ENCODE data around the gene AHSA1.
A peak's percentile ranks its signal among the peaks of the same experiment; 100 is the strongest.

The AHSA1 gene

DNA sequence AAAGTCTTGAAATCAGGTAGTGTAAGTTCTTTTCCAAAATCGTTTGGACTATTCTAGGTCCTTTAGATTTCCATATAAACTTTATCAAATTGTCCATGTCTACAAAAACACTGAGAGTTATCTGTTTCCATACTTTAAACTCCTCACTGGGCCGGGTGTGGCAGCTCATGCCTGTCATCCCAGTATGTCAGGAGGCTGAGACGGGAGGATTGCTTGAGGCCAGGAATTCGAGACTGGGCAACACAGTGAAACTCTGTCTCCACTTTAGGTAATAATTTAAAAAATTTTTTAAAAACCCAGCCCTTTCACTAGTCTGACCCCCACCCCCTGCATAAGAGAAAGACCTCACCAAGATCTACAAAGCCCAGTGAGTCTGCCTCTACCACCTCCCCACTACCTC, 47.1 kb downstream of the AHSA1 start:
- H3K27ac ChIP-seq: no peak overlapping the region
- no peak for DNase-seq (ENCODE audit: low read depth, low spot score)

DNA sequence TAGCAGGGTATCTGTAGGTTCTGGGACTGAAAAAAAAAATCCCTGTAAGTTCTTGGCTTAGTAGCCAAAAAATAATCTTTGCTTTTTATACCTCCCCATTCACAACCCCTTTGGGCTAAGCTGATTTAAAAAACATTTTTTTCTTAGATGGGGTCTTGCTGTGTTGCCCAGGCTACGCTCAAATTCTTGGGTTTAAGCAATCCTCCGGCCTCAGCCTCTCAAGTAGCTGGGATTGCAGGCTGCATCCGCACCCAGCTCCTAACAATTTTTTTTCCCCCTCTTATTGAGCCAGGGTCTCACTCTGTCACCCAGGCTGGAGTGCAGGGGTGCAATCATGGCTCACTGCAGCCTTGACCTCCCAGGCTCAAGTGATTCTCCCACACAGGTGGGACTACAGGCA, 49.9 kb downstream of the AHSA1 start:
- DNase-seq (ENCODE audit: low read depth, low spot score): no peak
- H3K27ac ChIP-seq: peak overlapping the region; percentile 46

DNA sequence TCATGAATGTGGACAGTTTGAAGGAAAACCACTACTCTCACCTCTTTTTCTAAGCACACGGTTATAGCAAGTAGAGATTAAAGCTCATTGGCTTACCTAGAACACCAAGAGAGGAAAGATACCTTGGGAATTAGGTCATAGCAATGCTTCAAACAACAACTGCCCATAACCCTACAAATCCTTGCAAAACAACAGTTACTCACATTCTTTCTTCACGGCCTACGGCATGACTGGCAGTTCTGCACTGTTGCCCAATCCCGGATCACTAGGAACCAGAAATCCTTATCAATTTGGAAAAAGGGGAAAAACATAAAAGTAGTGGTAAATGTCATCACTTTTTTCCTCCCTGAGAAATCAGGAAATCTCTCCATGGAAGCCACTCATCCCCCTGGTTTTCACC, 50.4 kb downstream of the AHSA1 start:
- H3K27ac ChIP-seq: peak overlapping the region; percentile 46
- DNase-seq (ENCODE audit: low read depth, low spot score): peak; percentile 27

DNA sequence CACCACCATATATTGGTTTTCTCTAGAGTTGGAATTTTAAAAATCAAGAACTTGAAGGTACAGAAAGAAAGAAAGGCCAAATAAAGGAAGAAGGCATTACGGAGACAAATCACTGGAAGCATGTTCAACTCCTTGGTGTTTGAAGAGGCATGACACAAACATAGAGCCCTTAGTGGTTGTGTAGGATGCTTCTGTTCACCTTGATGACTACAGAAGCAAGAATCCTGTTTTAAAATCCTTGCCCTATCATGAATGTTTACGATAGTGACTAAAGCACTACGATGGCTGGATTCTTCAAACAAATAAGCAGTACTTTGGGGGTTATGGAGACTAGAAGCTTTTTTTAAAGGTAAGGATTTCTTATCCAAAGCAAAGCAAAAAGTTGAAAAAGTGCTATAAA, 51.0 kb downstream of the AHSA1 start:
- DNase-seq (ENCODE audit: low read depth, low spot score): no peak
- H3K27ac ChIP-seq: peak overlapping the region; percentile 46

DNA sequence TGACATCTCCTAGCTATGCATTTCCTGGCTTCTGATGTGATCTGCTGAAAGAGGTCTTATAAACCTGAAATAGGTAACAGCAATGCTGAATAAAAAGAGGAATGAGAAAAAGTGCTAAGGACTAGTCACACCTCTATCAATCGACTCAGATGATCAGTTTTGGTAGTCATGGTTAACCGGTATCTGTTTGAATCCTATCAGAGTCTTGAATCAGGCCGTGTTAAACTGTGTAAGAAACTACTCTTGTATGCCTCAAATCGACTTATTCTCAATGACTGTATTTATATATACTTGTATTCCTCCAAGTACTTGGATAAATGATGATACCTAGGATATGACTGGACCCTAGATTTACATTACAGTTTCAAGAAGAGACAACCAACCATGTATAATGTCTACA, 51.5 kb downstream of the AHSA1 start:
- peak overlapping the region; percentile 46 for H3K27ac ChIP-seq
- DNase-seq (ENCODE audit: low read depth, low spot score): no peak

DNA sequence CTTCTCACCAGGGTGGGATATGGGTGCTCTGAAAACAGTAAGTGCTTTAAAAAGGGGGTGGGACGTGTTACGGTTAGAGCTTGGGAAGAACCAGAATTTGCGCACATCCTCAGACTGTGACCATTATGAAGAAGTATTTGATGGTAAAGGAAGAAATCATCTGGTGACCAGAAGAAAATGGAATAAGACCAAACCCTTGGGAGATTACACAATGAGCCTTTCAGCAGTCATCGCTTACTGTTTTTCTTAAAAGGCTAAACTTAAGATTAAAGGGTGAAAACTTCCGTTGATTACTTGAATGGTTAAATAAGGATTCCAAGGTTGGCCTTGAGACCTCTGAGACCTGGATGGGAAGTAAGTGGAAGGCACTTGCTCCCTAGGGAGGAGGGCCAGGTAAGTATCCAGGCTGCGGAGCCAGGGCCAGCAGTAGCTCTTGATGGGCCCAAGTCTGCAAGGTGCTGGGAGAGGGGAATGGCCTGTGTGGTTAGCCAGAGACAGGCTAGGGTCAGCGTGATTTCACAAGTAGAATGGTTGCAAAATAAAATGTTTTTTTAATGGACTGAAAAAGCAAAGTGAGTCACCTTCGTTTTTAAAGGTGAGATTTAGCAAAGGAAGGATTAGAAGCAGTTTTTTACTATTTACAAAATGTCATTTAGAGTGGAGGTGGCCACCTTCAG, 53.7 kb downstream of the AHSA1 start:
- no peak overlapping the region for H3K27ac ChIP-seq
- no peak for DNase-seq (ENCODE audit: low read depth, low spot score)

DNA sequence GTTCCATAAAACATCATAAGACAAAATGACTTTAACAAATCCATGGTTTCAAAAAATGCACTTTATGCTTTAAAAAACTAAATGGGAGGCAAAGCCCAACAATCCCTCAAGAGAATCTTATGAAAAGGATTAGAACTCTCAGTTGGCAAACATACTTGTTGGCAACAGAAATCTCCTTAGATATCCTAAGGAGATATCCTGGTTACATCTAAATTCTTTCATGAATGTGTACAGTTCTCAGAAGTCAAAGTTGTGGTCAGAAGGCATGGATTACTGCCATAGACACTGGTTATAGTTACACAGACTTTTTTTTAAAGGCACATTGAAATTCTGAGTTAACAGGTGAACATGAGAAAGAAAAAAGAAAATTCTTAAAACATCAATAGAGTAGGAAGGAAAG, 58.2 kb downstream of the AHSA1 start:
- no peak overlapping the region for H3K27ac ChIP-seq
- DNase-seq (ENCODE audit: low read depth, low spot score): no peak

All from epithelial cell of prostate (primary cell).